Transverse colon (tissue), 4 donors: ENCODE data around the gene OTOG.

Experiments
- POLR2AphosphoS5 ChIP-seq, 3 donors: sonication (generic); formaldehyde crosslinking; IDR thresholded peaks; one replicate each; pipeline ENCODE4 v1.6.1; 2016; ENCODE audit warnings: antibody characterized with exemption in 3 of 3
- TF ChIP-seq, protein P1 (sequence below), 5 experiments: fragments of 200-600 bp in 3 of 5; fragments of 450-650 bp in 2 of 5; sonication (generic) in 3 of 5; IDR thresholded peaks; 1 replicate in 2 of 5; 2 replicates in 3 of 5; pipeline ENCODE4 v1.5.1; 2016 to 2017; ENCODE audit warnings: antibody characterized with exemption in 5 of 5, inconsistent platforms in 3 of 5, mild to moderate bottlenecking in 2 of 5, moderate library complexity in 1 of 5

DNA sequence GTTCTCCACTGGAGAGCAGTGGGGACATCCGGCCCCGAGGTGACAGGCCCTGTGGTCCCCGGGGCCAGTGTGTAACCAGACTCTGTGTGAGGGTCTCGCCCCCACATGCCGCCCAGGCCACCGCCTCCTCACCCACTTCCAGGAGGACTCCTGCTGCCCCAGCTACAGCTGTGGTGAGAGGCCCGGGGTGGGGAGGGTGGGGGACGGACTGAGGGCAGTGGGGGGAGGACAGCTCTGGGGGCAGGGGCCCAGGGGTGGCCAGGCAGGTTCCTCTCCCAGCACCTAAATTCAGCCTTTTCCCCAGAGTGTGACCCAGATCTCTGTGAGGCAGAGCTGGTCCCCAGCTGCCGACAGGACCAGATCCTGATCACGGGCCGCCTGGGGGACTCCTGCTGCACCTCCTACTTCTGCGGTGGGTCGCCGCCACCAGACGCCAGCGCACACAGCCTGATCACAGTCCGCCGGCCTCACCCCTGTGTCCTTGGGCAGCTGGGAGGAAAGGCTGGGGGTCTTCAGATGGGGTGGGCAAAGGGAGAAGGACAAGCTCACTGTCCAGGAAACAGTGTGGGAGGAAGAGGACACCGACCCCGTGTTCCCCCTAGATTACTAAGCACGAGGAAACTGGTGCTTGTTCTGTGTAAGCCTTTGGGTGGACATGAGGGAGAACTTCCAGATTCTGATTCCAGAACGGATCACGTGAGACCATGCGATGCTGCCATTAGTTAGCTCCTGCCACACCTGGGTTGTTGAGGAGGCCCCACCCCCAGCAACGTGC, 87.9 kb downstream of the OTOG start:
- TF ChIP-seq, protein P1, sequence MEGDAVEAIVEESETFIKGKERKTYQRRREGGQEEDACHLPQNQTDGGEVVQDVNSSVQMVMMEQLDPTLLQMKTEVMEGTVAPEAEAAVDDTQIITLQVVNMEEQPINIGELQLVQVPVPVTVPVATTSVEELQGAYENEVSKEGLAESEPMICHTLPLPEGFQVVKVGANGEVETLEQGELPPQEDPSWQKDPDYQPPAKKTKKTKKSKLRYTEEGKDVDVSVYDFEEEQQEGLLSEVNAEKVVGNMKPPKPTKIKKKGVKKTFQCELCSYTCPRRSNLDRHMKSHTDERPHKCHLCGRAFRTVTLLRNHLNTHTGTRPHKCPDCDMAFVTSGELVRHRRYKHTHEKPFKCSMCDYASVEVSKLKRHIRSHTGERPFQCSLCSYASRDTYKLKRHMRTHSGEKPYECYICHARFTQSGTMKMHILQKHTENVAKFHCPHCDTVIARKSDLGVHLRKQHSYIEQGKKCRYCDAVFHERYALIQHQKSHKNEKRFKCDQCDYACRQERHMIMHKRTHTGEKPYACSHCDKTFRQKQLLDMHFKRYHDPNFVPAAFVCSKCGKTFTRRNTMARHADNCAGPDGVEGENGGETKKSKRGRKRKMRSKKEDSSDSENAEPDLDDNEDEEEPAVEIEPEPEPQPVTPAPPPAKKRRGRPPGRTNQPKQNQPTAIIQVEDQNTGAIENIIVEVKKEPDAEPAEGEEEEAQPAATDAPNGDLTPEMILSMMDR (IDR thresholded peaks at IDR 0.05), result no peak
- no peak for TF ChIP-seq POLR2AphosphoS5 (IDR thresholded peaks at IDR 0.05)
